Measurements from ENCODE around the gene PTCD1. TPM values are rescaled to one million over a fixed set of nuclear protein-coding genes. Genes with fewer than 3 reads are reported as not detected.

Gene PTCD1
- total and polyA plus RNA-seq, 7 experiments from 2014 or later, result 3.7 to 10.8 (median 4.3) TPM

DNA sequence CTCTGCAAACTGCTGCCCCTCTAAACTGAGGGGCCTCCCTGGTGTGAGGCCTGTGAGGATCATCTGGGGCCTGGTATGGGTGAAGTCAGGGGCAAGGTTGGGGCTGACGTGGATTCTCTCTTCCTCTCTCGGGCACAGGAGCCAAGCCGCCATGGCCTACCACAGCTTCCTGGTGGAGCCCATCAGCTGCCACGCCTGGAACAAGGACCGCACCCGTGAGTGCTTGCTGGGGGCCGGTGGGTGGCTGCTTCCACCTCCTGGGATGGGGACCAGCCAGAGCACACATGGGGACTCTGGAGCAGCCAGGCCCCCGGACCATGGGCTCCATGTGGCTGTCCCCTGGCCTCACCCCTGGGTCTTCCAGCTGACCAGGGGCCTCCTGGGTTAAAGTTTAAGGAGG lies 53.0 kb downstream of the PTCD1 start:
- H3K9me3 Mint-ChIP-seq, result no peaks in the 10 kb centered on the region
- peaks cover 0 to 20% (median 4%) of the 10 kb centered on the region in 5 donors for H3K36me3 Mint-ChIP-seq
- no peaks in the 10 kb centered on the region for H3K27me3 ChIP-seq (ENCODE audit: control insufficient read depth in 2 of 2, insufficient read depth in 2 of 2, low read length in 2 of 2)
- peak overlapping the region in 4 of 9 donors; percentile 8 to 71 (median 36) for H3K27ac Mint-ChIP-seq
- no peak for DNase-seq
- CTCF ChIA-PET, result interaction anchor here (1.0 to 1.1 kb wide), 2 partner anchors 19 to 21 kb away, joined by 3 to 4 read pairs; no protein-coding TSS in a partner anchor
- H3K9me3 ChIP-seq (ENCODE audit: control insufficient read depth in 2 of 3, low read length in 3 of 3), result no peaks in the 10 kb centered on the region
- no peak for ATAC-seq
- intact Hi-C loops (cut with micrococcal nuclease), result no loop called here
- peaks cover 14 to 21% of the 10 kb centered on the region in 2 donors for H3K4me1 ChIP-seq (ENCODE audit: control insufficient read depth in 2 of 2, insufficient read depth in 2 of 2, low read length in 2 of 2)
- H3K4me1 Mint-ChIP-seq, result peaks cover 15 to 35% (median 30%) of the 10 kb centered on the region in 7 donors
- POLR2A ChIA-PET, result interaction anchor here (3.9 kb wide), 1 partner anchor 9 kb away, joined by 25 read pairs; no protein-coding TSS in a partner anchor
- peaks cover 14 to 53% (median 27%) of the 10 kb centered on the region in 3 experiments for H3K36me3 ChIP-seq (ENCODE audit: control insufficient read depth in 2 of 3, insufficient read depth in 3 of 3, low read length in 3 of 3)
- peak overlapping the region; percentile 64 for H3K27ac ChIP-seq (ENCODE audit: low read depth, low read length)
- H3K4me3 ChIP-seq (ENCODE audit: low read length), result no peak overlapping the region
- no peaks in the 10 kb centered on the region for H3K27me3 Mint-ChIP-seq
- H3K4me3 Mint-ChIP-seq, result no peak overlapping the region

DNA sequence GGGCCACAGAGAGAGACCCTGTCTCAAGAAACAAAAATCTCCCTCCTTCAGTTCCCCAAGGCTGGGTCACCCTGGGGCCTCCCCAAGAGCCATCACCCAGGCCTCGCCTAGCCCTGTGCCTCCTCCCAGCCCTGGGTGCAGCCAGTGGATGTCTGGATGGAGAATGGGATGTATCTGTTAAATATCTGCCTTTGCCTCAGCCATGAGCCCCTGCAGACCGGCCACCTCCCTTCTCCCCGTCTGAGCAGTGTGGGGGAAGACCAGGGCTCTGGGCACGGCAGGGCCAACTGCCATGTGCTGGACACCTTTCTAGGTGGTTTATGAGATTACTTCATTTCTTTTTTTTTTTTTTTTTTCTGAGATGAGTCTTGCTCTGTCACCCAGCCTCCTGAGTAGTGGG lies 54.1 kb downstream of the PTCD1 start:
- Histone ChIP-seq H3K27me3 (ENCODE audit: control insufficient read depth in 2 of 2, insufficient read depth in 2 of 2, low read length in 2 of 2) (no peaks in the 10 kb centered on the region), H3K4me1 (ENCODE audit: control insufficient read depth in 2 of 2, insufficient read depth in 2 of 2, low read length in 2 of 2) (peaks cover 25 to 31% of the 10 kb centered on the region in 2 donors), H3K4me3 (ENCODE audit: low read length) (no peak overlapping the region), H3K9me3 (ENCODE audit: control insufficient read depth in 2 of 3, low read length in 3 of 3) (no peaks in the 10 kb centered on the region), H3K36me3 (ENCODE audit: control insufficient read depth in 2 of 3, insufficient read depth in 3 of 3, low read length in 3 of 3) (peaks cover 8 to 43% (median 18%) of the 10 kb centered on the region in 3 experiments), H3K27ac (ENCODE audit: low read depth, low read length) (peak overlapping the region; percentile 55)
- H3K27me3 Mint-ChIP-seq, result no peaks in the 10 kb centered on the region
- H3K36me3 Mint-ChIP-seq, result peaks cover 0 to 25% (median 4%) of the 10 kb centered on the region in 5 donors
- H3K27ac Mint-ChIP-seq, result peak overlapping the region in 7 of 9 donors; percentile 23 to 91 (median 79)
- no peaks in the 10 kb centered on the region for H3K9me3 Mint-ChIP-seq
- ChIA-PET POLR2A (interaction anchor here (1.2 to 3.9 kb wide), 4 partner anchors 8 to 19 kb away, joined by 3 to 25 read pairs (median 10); no protein-coding TSS in a partner anchor), CTCF (interaction anchor here (1.0 kb wide), 1 partner anchor 24 kb away, joined by 3 read pairs; the partner anchor contains the start of gene BUD31)
- no peak overlapping the region for H3K4me3 Mint-ChIP-seq
- H3K4me1 Mint-ChIP-seq, result peaks cover 23 to 46% (median 37%) of the 10 kb centered on the region in 7 donors
- intact Hi-C loops (cut with micrococcal nuclease), result loop anchor here in 1 of 2 donors (5.0 kb wide), 1 partner anchor 198 kb away; no protein-coding TSS in a partner anchor
- DNase-seq, result no peak
- no peak for ATAC-seq

DNA sequence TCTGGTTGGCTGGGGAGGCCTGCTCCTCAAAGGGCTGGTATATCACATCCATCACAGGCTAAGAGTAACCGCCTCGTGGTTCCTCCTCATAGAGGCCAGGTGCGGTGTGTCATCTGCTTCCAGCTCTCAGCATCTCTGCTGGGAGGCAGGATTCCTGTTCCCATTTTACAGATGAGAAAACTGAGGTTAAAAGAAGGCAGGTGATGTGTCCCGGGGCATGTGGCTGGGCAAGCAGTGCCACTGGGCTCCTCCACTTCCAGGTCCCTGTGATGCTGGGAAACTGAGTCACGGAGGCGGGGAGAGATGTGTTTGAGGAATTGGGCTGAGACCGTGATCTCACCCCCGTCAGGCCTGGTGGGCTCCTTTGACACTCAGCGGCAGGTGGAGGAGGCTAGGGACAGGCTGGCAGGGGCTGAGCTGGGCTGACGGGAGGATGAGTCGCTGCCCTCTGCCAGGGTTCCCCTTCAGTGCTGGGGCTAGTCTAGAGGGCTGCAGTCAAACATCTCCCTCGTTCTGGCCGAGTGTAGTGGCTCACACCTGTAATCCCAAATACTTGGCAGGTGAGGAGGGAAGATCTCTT lies 54.7 kb downstream of the PTCD1 start:
- Histone ChIP-seq H3K4me3 (ENCODE audit: low read length) (no peak overlapping the region), H3K36me3 (ENCODE audit: control insufficient read depth in 2 of 3, insufficient read depth in 3 of 3, low read length in 3 of 3) (peaks cover 8 to 37% (median 18%) of the 10 kb centered on the region in 3 experiments), H3K9me3 (ENCODE audit: control insufficient read depth in 2 of 3, low read length in 3 of 3) (no peaks in the 10 kb centered on the region), H3K4me1 (ENCODE audit: control insufficient read depth in 2 of 2, insufficient read depth in 2 of 2, low read length in 2 of 2) (peaks cover 31 to 38% of the 10 kb centered on the region in 2 donors), H3K27ac (ENCODE audit: low read depth, low read length) (peak overlapping the region; percentile 55), H3K27me3 (ENCODE audit: control insufficient read depth in 2 of 2, insufficient read depth in 2 of 2, low read length in 2 of 2) (no peaks in the 10 kb centered on the region)
- ChIA-PET CTCF (interaction anchor here (1.0 kb wide), 1 partner anchor 25 kb away, joined by 3 read pairs; the partner anchor contains the start of gene BUD31), POLR2A (interaction anchor here (0.6 to 3.9 kb wide), 5 partner anchors 7 to 20 kb away, joined by 3 to 25 read pairs (median 5); no protein-coding TSS in a partner anchor)
- Mint-ChIP-seq H3K27ac (peak overlapping the region; percentile 68 to 91 (median 83)), H3K27me3 (no peaks in the 10 kb centered on the region), H3K4me3 (peak overlapping the region in 1 of 10 donors; percentile 12), H3K4me1 (peaks cover 28 to 52% (median 43%) of the 10 kb centered on the region in 7 donors), H3K36me3 (peaks cover 4 to 29% (median 8%) of the 10 kb centered on the region in 5 donors), H3K9me3 (no peaks in the 10 kb centered on the region)
- no peak for ATAC-seq
- no peak for DNase-seq
- intact Hi-C loops (cut with micrococcal nuclease), result loop anchor here in 1 of 2 donors (5.0 kb wide), 1 partner anchor 198 kb away; no protein-coding TSS in a partner anchor

DNA sequence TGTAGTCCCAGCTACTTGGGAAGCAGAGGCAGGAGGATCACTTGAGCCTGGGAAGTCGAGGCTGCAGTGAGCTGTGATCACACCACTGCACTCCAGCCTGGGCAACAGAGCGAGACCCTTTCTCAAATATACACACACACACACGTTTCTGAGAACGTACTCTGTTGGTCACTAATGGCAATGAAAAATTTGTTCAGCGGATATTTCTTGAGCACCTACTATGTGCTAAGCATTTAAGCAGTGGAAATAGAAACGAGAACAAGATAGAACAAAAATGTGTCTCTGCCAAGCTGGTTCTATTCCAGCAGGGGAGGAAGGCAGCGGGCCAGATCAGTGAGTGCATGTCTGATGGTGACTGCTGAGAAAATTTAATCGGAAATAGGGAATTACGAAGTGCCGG lies 55.4 kb downstream of the PTCD1 start:
- ChIA-PET CTCF (no interaction called here), POLR2A (interaction anchor here (1.2 to 3.2 kb wide), 4 partner anchors 10 to 234 kb away, joined by 3 to 15 read pairs (median 4); partner anchors contain the start of gene ZSCAN25)
- Mint-ChIP-seq H3K27me3 (no peaks in the 10 kb centered on the region), H3K4me3 (peak overlapping the region in 2 of 10 donors; percentile 12 to 58), H3K36me3 (peaks cover 4 to 30% (median 8%) of the 10 kb centered on the region in 5 donors), H3K9me3 (no peaks in the 10 kb centered on the region), H3K27ac (peak overlapping the region; percentile 68 to 91 (median 83)), H3K4me1 (peaks cover 29 to 54% (median 46%) of the 10 kb centered on the region in 7 donors)
- H3K9me3 ChIP-seq (ENCODE audit: control insufficient read depth in 2 of 3, low read length in 3 of 3), result no peaks in the 10 kb centered on the region
- H3K27me3 ChIP-seq (ENCODE audit: control insufficient read depth in 2 of 2, insufficient read depth in 2 of 2, low read length in 2 of 2), result no peaks in the 10 kb centered on the region
- intact Hi-C loops (cut with micrococcal nuclease), result loop anchor here in 1 of 2 donors (5.0 kb wide), 1 partner anchor 199 kb away; no protein-coding TSS in a partner anchor
- ATAC-seq (no peak), DNase-seq (no peak)
- peak overlapping the region; percentile 55 for H3K27ac ChIP-seq (ENCODE audit: low read depth, low read length)
- H3K4me3 ChIP-seq (ENCODE audit: low read length), result no peak overlapping the region
- H3K4me1 ChIP-seq (ENCODE audit: control insufficient read depth in 2 of 2, insufficient read depth in 2 of 2, low read length in 2 of 2), result peaks cover 33 to 42% of the 10 kb centered on the region in 2 donors
- peaks cover 8 to 33% (median 15%) of the 10 kb centered on the region in 3 experiments for H3K36me3 ChIP-seq (ENCODE audit: control insufficient read depth in 2 of 3, insufficient read depth in 3 of 3, low read length in 3 of 3)

DNA sequence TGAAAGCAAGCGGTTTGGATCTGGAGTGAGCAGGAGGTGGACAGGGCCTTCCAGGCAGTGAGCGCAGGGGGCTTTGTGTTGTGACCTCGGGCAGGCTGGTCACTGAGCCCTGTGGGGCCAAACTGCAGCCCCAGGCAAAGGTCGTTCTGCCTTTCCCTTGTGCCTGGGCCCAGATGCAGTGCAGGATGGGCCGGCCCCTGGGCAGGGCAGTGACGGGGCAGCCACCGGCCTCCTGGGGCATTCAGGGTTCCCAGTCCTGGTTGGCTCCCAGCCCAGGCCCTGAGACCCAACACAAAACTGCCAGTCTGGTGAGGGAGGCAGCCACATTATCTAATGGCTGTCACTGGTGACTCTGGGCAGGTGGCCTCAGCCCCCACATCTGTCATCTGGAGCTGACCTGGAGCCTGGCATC lies 56.9 kb downstream of the PTCD1 start:
- CTCF ChIA-PET, result interaction anchor here (0.8 kb wide), 1 partner anchor 18 kb away, joined by 3 read pairs; no protein-coding TSS in a partner anchor
- POLR2A ChIA-PET, result interaction anchor here (0.9 to 3.2 kb wide), 2 partner anchors 11 to 26 kb away, joined by 3 to 15 read pairs; no protein-coding TSS in a partner anchor
- Histone ChIP-seq H3K36me3 (ENCODE audit: control insufficient read depth in 2 of 3, insufficient read depth in 3 of 3, low read length in 3 of 3) (peaks cover 5 to 25% (median 13%) of the 10 kb centered on the region in 3 experiments), H3K4me3 (ENCODE audit: low read length) (peak overlapping the region; percentile 36), H3K9me3 (ENCODE audit: control insufficient read depth in 2 of 3, low read length in 3 of 3) (no peaks in the 10 kb centered on the region), H3K27ac (ENCODE audit: low read depth, low read length) (peak overlapping the region; percentile 96), H3K4me1 (ENCODE audit: control insufficient read depth in 2 of 2, insufficient read depth in 2 of 2, low read length in 2 of 2) (peaks cover 37 to 57% of the 10 kb centered on the region in 2 donors), H3K27me3 (ENCODE audit: control insufficient read depth in 2 of 2, insufficient read depth in 2 of 2, low read length in 2 of 2) (no peaks in the 10 kb centered on the region)
- H3K27ac Mint-ChIP-seq, result peak overlapping the region in 8 of 9 donors; percentile 88 to 99 (median 98)
- H3K36me3 Mint-ChIP-seq, result peaks cover 5 to 31% (median 8%) of the 10 kb centered on the region in 5 donors
- ATAC-seq (no peak), DNase-seq (no peak)
- peaks cover 29 to 61% (median 54%) of the 10 kb centered on the region in 7 donors for H3K4me1 Mint-ChIP-seq
- H3K27me3 Mint-ChIP-seq, result no peaks in the 10 kb centered on the region
- peak overlapping the region in 8 of 10 donors; percentile 78 to 91 (median 85) for H3K4me3 Mint-ChIP-seq
- intact Hi-C loops (cut with micrococcal nuclease), result loop anchor here (1.0 to 5.0 kb wide), 7 partner anchors 12 to 1231 kb away; partner anchors contain the start of genes BUD31 (in 2 of the 2), PDAP1 (in 2 of the 2), ARPC1A (in 1 of the 2) and MOSPD3 (in 1 of the 2)
- peaks cover 0 to 1% (median 0%) of the 10 kb centered on the region in 11 donors for H3K9me3 Mint-ChIP-seq
